A673 (cell line): ENCODE data around the gene DCTN3. TPM values are rescaled to one million over a fixed set of nuclear protein-coding genes. Genes with fewer than 3 reads are reported as not detected.
A peak's percentile ranks its signal among the peaks of the same experiment; 100 is the strongest.

Experiments
- BruUV-seq: library from RNA; stranded (reverse); fragments of 400-500 nt; replicated peaks from 2 replicates; lab custom pipeline; 2021; lab: Mats Ljungman, UMichigan
- CTCF ChIA-PET: fragments of 300-600 bp; sonication (Branson Sonifier 250); formaldehyde crosslinking; loops from one replicate; lab custom pipeline; 2022; ENCODE audit warnings: antibody characterized with exemption; lab: Charles Lee
- POLR2A ChIA-PET: fragments of 300-600 bp; sonication (Branson Sonifier 250); formaldehyde crosslinking; loops from one replicate; lab custom pipeline; 2022; ENCODE audit warnings: antibody characterized with exemption; ENCODE audit not compliant: low non-redundant PET; lab: Charles Lee
- DNase-seq: peaks from one replicate; pipeline ENCODE4 v3.0.0-alpha.2; 2015; ENCODE audit warnings: low spot score
- H3K27ac ChIP-seq: fragments of 200-600 bp; sonication (generic); 2 replicates; pipeline ENCODE4 v1.5.1; 2016; ENCODE audit warnings: mixed run types, low read depth, mild to moderate bottlenecking, mixed read lengths, antibody characterized with exemption, low read length; ENCODE audit not compliant: poor library complexity, severe bottlenecking
- H3K27me3 ChIP-seq: fragments of 200-600 bp; sonication (generic); replicated peaks from 2 replicates; pipeline ENCODE4 v1.6.1; 2017; ENCODE audit warnings: mixed run types, low read depth, mild to moderate bottlenecking, mixed read lengths, antibody characterized with exemption, low read length; ENCODE audit not compliant: insufficient read depth, poor library complexity
- H3K36me3 ChIP-seq: fragments of 200-600 bp; sonication (generic); 2 replicates; pipeline ENCODE4 v1.6.1; 2016; ENCODE audit warnings: mixed run types, mild to moderate bottlenecking, mixed read lengths, antibody characterized with exemption, low read length; ENCODE audit not compliant: insufficient read depth, poor library complexity, severe bottlenecking
- H3K4me1 ChIP-seq: fragments of 200-600 bp; sonication (generic); 2 replicates; pipeline ENCODE4 v1.6.1; 2017; ENCODE audit warnings: mixed run types, mild to moderate bottlenecking, mixed read lengths, antibody characterized with exemption, low read length; ENCODE audit not compliant: insufficient read depth, poor library complexity, severe bottlenecking
- H3K4me3 ChIP-seq: fragments of 200-600 bp; sonication (generic); 2 replicates; pipeline ENCODE4 v1.5.1; 2016; ENCODE audit warnings: low read depth, mixed run types, mild to moderate bottlenecking, mixed read lengths, low read length; ENCODE audit not compliant: poor library complexity, severe bottlenecking
- H3K9me3 ChIP-seq: fragments of 200-600 bp; sonication (generic); 2 replicates; pipeline ENCODE4 v1.6.1; 2016; ENCODE audit warnings: mixed run types, low read depth, mild to moderate bottlenecking, mixed read lengths, antibody characterized with exemption, low read length; ENCODE audit not compliant: poor library complexity, severe bottlenecking
- CTCF ChIP-seq: fragments of 300-800, 200-600 bp; sonication (generic); conservative IDR thresholded peaks from 2 replicates; pipeline ENCODE4 v1.5.1; 2017; ENCODE audit warnings: low read depth, mild to moderate bottlenecking, antibody characterized with exemption, low read length, moderate library complexity, mixed read lengths
- EZH2 ChIP-seq: fragments of 200-600 bp; sonication (generic); IDR thresholded peaks from 2 replicates; pipeline ENCODE4 v1.6.1; 2017; ENCODE audit warnings: borderline replicate concordance, low read depth, mild to moderate bottlenecking, mixed read lengths, antibody characterized with exemption, low read length; ENCODE audit not compliant: poor library complexity, severe bottlenecking
- intact Hi-C: fragments of 100-400 bp; cut with micrococcal nuclease; formaldehyde crosslinking; loops from one replicate; pipeline ENCODE4 v1.10.0; 2022; ENCODE audit not compliant: unreplicated experiment
- total RNA-seq: library from RNA; stranded (reverse); gene quantifications from 2 replicates; pipeline ENCODE4 v1.2.3, GENCODE V29; 2021

The DCTN3 gene
- total RNA-seq, 1 experiment from 2014 or later: 79.3 TPM

- POLR2A ChIA-PET: no interaction called here
These were observed 30.5 kb upstream of the DCTN3 start for GRCh38 chr9:34650816-34651215.

GRCh38 chr9:34648673-34649072, 28.4 kb upstream of the DCTN3 start:
- DNase-seq: no peak
- CTCF ChIA-PET: no interaction called here
- POLR2A ChIA-PET: no interaction called here
- no peaks in the 10 kb centered on the region for H3K27me3 ChIP-seq
- H3K36me3 ChIP-seq: peaks cover 17% of the 10 kb centered on the region
- intact Hi-C loops: no loop called here
- H3K27ac ChIP-seq: no peak overlapping the region
- no TSS peak for BruUV-seq
- H3K4me3 ChIP-seq: no peak overlapping the region
- TF ChIP-seq CTCF (no peak), EZH2 (no peak)
- no peaks in the 10 kb centered on the region for H3K9me3 ChIP-seq
- peaks cover 18% of the 10 kb centered on the region for H3K4me1 ChIP-seq

More at GRCh38 chr9:34650816-34651215, 30.5 kb upstream of the DCTN3 start:
- Histone ChIP-seq H3K27ac (no peak overlapping the region), H3K27me3 (no peaks in the 10 kb centered on the region), H3K9me3 (no peaks in the 10 kb centered on the region), H3K36me3 (peaks cover 17% of the 10 kb centered on the region), H3K4me3 (no peak overlapping the region), H3K4me1 (peaks cover 33% of the 10 kb centered on the region)
- BruUV-seq: no TSS peak
- TF ChIP-seq EZH2 (no peak), CTCF (no peak)
- CTCF ChIA-PET: interaction anchor here (0.7 kb wide), 1 partner anchor 17 kb away, joined by 3 read pairs; no protein-coding TSS in a partner anchor
- no peak for DNase-seq
- intact Hi-C loops: no loop called here

GRCh38 chr9:34647651-34648050, 27.4 kb upstream of the DCTN3 start:
- Histone ChIP-seq H3K27ac (no peak overlapping the region), H3K9me3 (no peaks in the 10 kb centered on the region), H3K4me3 (peak overlapping the region; percentile 89), H3K27me3 (no peaks in the 10 kb centered on the region), H3K36me3 (peaks cover 17% of the 10 kb centered on the region), H3K4me1 (peaks cover 8% of the 10 kb centered on the region)
- no TSS peak for BruUV-seq
- intact Hi-C loops: no loop called here
- ChIA-PET POLR2A (no interaction called here), CTCF (no interaction called here)
- TF ChIP-seq EZH2 (no peak), CTCF (no peak)
- no peak for DNase-seq
